GM21576 (cell line): ENCODE results near the gene TEK.
"Not testable (repeated sequence)": the region's sequence is repeated elsewhere in the genome, so short reads cannot be mapped to it uniquely, and the experiment has no call there.

Experiments used
- ATAC-seq: cut with Tn5 transposase; IDR thresholded peaks from one replicate; pipeline ENCODE4 v1.9.1; 2021; ENCODE audit warnings: mild to moderate bottlenecking, moderate library complexity; ENCODE audit not compliant: unreplicated experiment

The TEK gene

DNA sequence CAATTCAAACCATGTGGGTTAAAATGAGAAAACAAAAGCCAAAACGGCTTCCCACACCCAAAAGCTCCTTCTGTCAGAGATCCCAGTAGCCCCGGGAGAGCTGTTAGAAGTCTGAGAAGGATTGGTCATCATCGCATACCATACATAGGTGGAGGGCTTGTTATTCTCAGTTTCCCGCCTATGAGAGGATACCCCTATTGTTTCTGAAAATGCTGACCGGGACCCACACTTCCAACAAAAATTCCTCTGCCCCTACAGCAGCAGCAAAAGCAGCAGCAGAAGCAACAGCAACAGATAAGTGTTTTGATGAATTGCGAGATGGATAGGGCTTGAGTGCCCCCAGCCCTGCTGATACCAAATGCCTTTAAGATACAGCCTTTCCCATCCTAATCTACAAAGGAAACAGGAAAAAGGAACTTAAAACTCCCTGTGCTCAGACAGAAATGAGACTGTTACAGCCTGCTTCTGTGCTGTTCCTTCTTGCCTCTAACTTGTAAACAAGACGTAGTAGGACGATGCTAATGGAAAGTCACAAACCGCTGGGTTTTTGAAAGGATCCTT is at the start of gene TEK:
TSS of gene TEK (plus strand) at position 245 of the 561 bp plus-strand sequence. CDS start 366 bp downstream, outside the sequence.
- ATAC-seq = no peak

DNA sequence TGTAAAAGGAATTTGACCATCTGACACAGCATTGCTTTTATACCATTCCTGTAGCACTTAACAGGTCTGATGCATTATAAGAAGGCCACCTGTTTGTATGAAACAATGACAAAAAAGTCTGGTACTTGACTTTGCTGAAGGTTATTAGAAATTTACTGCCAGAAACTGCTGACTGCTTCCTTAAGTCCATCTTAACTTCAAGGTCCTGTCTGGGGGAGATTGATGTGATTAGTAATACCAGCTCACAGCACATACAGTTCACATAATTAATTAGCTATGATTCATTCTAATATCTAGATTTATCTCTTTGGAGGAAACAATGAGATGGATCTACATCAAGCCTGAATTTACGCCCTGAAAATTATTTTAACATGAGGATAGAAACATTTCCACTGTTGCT is 49.6 kb upstream of the TEK start:
- no peak for ATAC-seq

DNA sequence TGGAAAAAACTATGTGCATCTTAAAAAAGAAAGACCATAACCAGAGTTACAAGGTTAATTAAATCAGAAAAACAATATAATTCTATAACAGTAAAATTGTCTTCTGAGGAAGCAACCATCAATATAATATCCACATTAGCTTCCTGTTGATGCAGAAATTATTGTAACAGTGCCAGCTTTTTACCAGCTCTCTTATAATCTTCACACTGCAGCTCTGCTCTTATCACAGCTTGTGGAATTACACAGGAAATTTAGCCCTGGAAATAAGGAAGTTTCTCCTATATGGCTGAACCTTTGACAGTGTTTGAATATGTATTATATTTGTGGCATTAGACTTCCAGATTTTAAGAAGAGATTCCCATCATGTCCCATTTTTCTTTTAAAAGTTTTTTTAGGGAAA is 49.1 kb upstream of the TEK start:
- ATAC-seq = no peak

DNA sequence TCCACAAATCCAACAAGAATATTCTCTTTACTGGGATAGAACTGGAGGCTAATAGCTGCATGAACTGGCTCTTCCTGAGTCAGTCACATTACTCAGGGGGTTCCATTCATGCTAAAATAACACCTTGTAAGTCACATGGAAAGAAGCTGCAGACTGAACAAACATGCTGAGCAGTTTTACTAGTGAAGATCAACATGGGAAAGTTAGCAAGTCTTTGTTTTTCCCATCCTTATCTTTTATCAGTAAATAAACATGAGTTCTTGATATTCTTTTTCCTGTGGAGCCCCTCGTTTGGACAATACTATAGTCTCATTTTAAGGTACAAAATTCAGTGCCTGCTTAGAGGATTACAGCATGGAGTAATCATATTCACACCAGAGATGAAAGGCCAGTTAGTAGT is 43.7 kb upstream of the TEK start:
- ATAC-seq = no peak

DNA sequence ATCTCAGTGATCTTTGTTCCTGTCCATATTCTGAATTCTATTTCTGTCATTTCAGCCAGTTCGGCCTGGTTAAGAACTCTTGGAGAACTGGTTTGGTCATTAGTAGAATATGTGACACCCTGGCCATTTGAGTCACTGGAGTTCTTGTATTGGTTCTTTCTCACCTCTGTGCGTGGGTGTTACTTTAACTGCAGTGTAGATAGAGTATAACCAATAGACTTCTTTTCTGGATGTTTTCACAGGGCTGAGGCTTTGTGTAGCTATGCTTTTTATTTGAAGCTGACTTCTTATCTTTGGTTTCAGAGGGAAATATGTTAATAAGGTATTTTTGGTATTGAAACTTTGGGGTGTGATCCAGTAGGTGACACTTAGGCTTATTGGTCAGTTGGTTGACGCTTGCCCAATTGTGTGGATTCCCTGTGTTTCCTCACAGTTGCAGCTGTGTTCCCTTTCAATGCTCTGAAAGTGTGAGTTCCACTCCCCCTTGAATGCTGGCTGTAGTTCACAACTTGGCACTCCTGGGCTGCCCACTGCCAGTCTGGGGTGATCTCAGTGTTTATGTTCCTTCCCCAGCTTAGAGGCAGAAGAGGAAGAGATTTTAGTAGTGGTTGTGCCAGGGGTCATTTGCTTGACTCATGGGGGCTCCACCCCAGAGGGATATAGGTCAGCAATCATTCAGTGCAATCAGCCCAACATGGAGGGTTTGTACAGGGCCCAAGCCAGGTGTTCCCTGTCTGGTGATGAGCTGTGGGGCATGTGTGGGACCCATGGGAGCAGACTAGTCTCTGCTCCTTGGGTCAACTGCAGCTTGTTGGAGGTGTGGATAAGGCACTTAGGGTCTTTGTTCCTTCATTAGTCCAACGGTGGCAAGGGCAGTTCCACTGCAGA is 34.9 kb upstream of the TEK start:
- no peak for ATAC-seq

DNA sequence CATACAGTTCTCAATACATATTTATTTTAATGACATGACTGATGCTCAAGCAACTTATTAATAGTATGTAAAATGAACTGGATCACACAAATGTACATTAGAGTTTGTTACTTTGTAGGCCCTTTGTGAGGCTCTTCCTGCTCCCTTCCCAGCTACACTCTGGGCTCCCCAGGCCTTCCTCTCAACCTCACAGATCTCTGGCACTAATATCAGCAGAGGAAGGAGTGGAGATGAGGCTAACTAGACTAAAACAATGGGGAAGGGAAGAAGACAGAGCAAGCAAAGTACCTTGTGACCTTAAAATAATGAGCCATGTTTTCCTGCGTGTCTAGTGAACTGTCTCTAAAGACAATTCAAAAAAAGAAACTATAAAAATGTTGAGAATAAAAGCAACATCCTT is 30.3 kb upstream of the TEK start:
- ATAC-seq = no peak

DNA sequence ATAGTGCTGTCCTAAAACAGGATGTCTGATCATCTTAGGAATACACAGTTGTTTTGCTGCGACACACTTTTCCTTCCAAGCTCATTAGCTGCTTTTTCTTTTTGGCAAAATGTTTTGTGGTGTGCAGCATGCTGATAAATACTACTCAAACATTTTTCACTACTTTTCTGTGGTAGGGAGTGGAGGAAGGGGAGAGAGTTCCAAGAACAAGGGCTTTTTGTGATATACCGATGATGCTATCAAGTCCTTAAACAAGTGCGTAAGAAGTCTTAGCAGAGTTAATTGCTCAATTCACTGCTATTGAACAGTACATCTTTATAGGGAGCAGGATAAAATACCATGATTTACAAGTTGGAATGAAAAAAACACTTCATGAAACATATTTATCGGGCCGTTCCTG is 23.6 kb upstream of the TEK start:
- ATAC-seq = no peak

DNA sequence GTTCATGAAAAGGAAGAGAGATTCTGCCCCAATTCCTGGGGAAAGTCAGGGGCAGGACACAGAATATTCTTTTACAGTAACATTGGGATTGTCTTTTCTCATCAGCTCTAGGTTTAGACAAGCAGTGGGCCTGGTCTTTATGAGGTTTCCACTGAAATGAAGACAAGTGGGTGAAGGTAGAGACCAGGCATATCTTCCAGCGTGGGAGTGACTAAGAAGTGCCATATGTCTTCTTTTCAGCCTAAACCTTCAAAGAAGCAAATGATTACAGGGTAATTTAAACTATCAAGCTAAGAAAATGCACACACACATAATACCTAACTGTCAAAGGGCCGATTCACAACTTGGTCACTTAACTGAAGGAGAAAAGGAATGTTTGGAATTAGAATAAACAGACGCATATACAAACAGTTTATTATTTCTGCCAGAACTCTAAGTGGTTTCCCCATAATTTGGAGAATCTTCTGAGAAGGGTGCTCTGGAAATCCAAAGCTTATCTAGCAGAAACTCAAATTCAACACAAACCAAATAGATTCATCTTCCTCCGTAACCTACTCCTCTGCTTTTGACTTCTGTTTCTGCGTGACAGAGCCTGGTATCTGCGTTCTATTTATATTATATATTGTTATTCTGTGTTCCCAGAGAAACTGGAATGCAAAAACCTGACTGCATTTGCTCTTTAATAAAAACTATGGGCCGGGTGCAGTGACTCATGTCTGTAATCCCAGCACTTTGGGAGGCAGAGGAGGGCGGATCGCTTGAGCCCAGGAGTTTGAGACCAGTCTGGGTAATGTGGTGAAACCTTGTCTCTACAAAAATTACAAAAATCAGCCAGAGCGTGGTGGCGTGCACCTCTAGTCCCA is 22.0 kb upstream of the TEK start:
- ATAC-seq = no peak

DNA sequence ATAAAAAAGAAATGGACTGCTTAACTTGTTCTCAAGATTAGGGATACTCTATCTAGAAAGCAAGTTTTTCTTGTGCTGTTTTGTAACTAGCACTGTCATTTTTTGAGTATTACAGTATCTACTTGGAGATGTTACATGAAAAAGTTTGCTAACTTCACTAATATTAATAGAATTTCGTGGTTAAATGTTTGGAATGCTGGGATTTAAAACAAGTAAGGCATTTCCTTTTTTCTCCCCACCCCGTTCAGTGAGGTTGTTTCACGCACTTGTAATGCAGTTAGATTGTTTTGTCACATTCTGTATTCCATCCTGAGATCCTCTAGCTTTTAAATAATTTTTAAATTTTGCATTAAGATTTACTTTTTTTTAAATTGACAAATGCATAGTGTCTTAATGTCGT is 20.0 kb upstream of the TEK start:
- ATAC-seq = no peak

DNA sequence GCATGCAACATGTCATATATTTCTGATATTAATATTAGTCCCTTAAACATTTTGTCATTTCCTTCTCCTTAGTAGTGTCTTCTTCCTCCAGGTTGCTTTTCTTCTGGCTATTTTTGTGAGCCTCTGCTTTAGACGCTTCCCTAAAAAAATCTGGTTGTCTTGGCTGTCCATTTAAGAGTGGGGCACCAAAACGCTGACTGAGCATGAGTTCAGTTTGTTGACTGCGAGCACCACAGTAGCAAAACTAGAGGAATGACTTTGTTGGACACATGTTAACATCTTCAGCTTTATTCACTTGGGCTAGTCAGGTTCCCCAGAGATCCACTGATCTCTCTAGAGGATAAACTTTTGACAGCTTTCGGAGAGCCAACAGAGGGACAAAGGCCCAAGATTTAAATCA is 19.3 kb upstream of the TEK start:
- ATAC-seq = no peak

DNA sequence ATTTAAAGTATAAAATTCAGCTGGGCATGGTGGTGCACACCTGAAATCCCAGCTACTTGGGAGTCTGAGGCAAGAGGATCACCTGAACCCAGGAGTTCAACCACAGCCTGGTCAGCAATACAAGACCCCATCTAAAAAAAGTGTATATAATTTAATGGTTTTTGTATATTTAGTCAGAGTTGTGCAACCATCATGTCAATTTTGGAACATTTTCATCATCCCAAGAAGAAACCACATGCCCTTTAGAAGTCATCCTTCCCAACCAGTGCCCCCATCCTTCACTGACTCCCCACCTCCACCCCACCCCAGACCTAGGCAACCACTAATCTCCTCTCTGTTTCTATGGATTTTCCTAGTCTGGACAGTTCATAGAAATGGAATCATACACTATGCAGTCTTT is 18.8 kb upstream of the TEK start:
- ATAC-seq = no peak

DNA sequence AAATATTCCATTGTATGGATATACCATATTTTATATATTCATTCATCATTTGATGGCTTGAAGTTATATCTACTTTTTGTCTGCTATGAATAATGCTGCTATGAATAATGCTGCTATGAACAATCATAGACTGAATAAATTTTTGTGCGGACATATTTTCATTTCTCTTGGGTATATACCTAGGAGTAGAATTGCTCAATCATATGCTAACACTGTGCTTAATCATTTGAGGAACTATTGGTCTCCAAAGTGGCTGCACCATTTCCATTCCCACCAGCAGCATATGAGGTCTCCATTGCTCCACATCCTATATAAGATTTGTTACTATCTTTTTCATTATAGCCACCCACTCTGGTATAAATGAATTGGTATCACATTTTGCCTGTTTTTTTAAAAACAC is 18.3 kb upstream of the TEK start:
- ATAC-seq = no peak

DNA sequence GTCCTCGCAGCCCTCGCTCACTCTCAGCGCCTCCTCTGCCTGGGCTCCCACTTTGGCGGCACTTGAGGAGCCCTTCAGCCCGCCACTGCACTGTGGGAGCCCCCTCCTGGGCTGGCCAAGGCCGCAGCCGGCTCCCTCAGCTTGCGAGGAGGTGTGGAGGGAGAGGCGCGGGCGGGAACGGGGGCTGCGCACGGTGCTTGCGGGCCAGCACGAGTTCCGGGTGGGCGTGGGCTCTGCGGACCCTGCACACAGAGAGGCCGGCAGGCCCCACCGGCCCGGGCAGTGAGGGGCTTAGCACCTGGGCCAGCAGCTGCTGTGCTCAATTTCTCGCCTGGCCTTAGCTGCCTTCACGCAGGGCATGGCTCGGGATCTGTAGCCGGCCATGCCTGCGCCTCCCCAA is 16.5 kb upstream of the TEK start:
- ATAC-seq = not testable (repeated sequence)

DNA sequence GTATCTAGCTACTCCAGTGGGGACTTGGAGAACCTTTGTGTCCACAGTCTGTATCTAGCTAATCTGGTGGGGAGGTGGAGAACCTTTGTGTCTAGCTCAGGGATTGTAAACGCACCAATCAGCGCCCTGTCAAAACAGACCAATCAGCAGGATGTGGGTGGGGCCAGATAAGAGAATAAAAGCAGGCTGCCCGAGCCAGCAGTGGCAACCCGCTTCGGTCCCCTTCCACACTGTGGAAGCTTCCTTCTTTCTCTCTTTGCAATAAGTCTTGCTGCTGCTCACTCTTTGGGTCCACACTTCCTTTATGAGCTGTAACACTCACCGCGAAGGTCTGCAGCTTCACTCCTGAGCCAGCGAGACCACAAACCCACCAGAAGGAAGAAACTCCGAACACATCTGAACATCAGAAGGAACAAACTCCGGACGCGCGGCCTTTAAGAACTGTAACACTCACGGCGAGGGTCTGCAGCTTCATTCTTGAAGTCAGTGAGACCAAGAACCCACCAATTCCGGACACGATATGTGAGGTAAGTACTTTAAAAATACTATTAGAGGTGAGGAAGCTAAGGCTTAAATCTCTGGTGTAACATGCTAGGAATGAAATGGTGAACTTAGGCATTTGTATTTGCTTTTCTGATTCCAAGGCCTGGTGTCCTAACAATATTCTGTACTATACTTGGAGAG is 15.5 kb upstream of the TEK start:
- not testable (repeated sequence) for ATAC-seq

DNA sequence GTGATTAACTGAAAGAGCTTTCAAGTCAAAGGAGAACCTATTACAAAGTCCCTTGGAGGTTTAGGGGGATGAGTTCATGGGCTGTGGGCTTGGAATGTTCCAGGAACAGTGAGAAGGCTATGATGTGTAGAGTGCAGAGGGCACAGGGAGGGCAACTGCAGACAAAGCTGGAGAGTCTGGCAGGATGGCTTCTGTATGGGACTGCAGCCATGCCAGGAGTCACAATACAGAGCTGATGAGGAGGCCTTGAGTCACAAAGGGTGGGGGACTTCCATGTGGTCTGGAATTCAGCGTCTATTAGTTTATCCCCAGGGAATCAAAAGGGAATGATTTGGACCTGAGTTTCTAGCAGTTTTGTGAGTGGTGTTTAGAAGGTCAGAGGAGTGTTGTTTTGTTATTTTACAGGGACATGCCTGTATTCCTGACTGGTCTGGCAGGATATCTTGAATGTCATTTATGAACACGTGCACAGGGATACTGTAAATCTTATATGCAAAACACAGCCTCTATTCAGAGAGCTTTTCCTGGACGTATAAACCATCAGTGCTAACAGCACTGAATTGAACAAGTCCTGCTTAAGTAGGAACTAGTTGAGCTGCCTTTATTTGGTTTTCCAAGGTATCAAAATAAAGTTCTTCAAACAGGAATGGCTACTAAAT is 14.3 kb upstream of the TEK start:
- ATAC-seq = no peak

DNA sequence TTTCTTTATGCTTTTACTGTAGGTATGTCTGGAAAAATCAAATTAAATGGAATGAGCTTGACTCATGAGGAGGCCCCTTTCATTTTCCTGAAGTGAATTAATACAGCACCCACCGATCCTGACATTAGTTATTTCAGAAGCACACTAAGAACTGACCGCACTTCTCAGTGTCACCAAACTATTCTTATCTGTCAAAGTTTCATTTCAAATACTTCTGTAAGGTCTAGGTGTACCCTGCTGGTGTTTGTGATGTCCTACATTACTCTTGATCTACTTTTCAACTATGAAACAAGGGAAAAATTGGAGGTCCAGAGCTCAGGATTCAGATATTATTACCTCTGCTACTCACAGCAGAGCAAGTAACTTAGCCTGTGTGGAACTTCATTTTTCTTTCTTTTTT is 1.8 kb upstream of the TEK start:
- ATAC-seq = no peak

DNA sequence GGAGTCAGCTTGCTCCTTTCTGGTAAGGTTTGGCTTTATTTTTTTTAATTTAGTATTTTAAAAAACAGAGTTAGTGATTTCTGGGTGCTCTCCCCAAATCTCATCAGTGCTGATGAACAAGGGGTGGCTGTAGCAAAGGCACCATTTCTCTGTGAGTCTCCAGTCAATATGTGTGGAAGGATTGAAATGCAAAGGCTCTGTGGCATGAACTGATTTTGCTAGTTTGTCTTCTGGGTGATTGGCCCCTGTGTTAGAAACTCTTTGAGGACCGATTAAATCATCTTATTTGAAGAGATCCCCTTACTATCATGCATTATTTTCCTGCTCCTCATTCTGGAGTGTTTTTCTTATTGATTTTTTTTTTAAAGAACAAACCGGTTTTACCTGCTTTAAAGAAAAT is 596 bp downstream of the TEK start:
- ATAC-seq = no peak

DNA sequence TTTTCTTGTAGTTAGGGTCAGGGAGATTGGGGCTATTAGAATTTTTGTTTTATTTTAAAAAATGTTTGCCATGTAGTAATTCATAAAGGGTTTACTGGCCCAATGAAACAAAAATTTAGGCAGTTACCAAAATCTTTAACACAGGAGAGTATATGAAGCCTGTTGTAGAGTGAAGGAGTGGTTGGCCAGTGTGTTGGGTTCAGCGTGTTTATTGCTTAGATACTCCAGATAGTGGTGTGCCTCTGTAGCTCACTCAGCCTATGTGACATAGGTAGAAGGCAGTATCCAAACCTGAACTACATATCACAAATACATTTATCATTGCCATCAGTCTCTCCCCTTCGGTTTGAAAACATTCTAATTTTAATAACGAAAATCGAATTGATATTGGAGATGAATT is 1.2 kb downstream of the TEK start:
- no peak for ATAC-seq

DNA sequence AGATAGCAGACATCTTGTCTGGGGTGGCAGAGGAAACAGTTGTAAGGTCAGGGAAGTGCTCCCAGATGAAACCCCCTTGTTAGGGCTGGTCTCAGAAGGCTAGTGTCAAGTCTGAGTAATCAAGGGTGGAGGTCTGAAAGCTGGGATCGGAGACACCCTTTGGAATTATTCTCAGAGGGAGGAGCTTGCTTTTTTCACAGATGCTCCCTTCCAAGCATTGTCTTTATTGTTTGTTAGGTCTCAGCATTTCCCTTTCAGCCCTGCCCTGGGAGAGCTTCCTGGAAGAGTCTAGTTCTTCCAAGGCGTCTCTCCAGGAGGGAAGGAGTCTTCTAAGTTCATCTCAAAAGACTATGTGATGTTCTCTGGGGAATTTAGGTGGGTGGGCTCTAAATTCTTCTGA is 3.2 kb downstream of the TEK start:
- no peak for ATAC-seq

DNA sequence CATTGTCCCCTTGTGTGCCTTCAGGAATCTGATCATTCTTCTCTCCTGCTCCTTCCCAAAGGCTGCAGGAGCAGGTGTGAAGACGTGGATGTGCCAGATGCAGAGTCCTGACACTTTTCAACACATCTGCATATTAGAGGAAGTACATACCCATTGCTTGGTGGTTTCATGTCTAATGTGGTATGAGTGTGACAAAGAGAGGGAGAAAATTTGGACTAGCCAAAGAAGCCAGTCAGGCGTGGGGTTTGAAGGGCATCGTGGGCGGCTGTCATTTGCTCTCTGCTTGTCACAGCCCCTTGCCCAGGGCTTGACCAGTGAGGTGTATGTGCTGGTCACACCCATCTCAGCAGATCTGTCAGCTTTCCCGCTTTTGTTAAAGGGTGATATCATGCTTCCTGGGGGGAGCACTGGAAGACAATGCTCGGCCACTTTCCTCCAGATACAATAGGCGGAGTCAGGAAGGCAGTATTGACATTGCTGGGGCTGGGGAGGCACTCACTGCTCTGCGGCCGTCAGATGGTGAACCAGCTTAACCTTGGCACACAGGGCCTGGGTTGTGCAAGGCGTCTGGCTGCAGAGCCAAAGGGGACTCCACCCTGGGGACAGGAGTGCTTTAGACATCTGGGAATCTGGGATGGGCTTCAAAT is 8.6 kb downstream of the TEK start:
- no peak for ATAC-seq
